Motor neuron (in vitro differentiated cells): ENCODE results near the gene RSPH10B. TPM values are rescaled to one million over a fixed set of nuclear protein-coding genes. Genes with fewer than 3 reads are reported as not detected.
A peak's percentile ranks its signal among the peaks of the same experiment; 100 is the strongest.
"Not testable (repeated sequence)": the region's sequence is repeated elsewhere in the genome, so short reads cannot be mapped to it uniquely, and the experiment has no call there.

Experiments
- ATAC-seq, 8 experiments: fragments of 200-7000 bp; cut with Tn5 transposase; replicated peaks in 6 of 8; 2 replicates each; pipeline ENCODE4 v1.8.0; 2021; ENCODE audit warnings: mild to moderate bottlenecking in 8 of 8, moderate library complexity in 8 of 8
- H3K27ac ChIP-seq, 2 donors: fragments of 250-450 bp; sonication (Bioruptor Pico); 2 replicates each; pipeline ENCODE4 v1.9.0; 2021; ENCODE audit warnings: antibody characterized with exemption in 2 of 2, mild to moderate bottlenecking in 2 of 2, moderate library complexity in 1 of 2
- H3K4me1 ChIP-seq, 2 donors: fragments of 250-450 bp; sonication (Bioruptor Pico); replicated peaks in 1 of 2; 2 replicates each; pipeline ENCODE4 v1.6.1; 2021; ENCODE audit warnings: antibody characterized with exemption in 2 of 2, mild to moderate bottlenecking in 2 of 2, moderate library complexity in 1 of 2
- H3K4me3 ChIP-seq, 5 donors: fragments of 250-450 bp; sonication (Bioruptor Pico); 2 replicates each; pipeline ENCODE4 v1.9.0; 2021; ENCODE audit warnings: antibody characterized with exemption in 5 of 5, mild to moderate bottlenecking in 5 of 5, moderate library complexity in 4 of 5
- WGBS, 10 experiments: fragments of 450-650 bp; shearing (Covaris generic); methylation state at CpG; one replicate each; pipeline ENCODE4 v1.0.0; 2022; 5-methylcytosine and 5-hydroxymethylcytosine counted together
- in situ Hi-C, 9 experiments: fragments of 400-800 bp; cut with MboI; loops; one replicate each; pipeline ENCODE4 v1.15.0; 2021; ENCODE audit warnings: low sequenced_read_pairs in 9 of 9, low pct_unique_long_range_greater_than_20kb in 2 of 9; ENCODE audit not compliant: unreplicated experiment in 9 of 9
- total RNA-seq, 8 experiments: library from RNA; unstranded; fragments of 300-600 nt; gene quantifications; 2 replicates each; pipeline versions ENCODE4 v1.2.3 to v1.2.4, GENCODE V29; 2022

The RSPH10B gene
- total RNA-seq = 1 to 10 TPM in 2 of 8 experiments, under 1 TPM in 5, not detected in 1; 0.42 to 2.3 (median 0.62) TPM

DNA sequence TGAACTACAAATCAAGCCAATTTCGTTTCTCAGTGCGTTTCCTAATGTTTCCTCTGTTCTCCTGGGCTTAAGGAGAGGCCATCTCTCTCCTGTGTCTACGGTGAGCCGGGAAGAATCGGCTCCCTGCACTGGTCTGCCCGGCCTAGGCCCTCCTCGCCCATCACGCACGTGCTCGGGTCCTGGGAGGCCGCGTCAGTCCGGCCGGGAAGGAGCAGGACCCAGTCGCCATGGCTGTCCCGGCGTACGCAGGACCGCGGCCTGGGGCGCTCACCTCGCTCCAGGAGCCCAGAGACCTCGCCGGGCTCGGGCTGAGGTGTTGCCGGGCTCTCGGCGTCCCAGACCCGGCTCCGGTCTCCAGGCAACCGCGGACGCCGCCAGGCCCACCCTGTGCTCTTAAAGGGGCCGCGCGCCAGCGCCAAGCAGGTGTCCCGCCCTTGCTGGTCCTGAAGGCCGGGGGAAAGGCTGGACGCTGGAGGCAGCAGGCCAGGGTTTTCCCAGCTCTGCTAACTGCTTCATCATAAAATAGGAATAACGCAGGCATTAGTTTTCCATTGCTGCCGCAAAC lies at the start of gene RSPH10B:
RSPH10B (minus strand) TSS at position 343 of the 565 bp plus-strand sequence. CDS start 3,573 bp downstream, outside the sequence.
- H3K27ac ChIP-seq, in situ Hi-C loops, H3K4me1 ChIP-seq, H3K4me3 ChIP-seq: not testable (repeated sequence)
- no CpG with 5 or more reads among the region's 43 CpGs for WGBS, 10 experiments
- ATAC-seq = peak; percentile 77 to 95 (median 94)

DNA sequence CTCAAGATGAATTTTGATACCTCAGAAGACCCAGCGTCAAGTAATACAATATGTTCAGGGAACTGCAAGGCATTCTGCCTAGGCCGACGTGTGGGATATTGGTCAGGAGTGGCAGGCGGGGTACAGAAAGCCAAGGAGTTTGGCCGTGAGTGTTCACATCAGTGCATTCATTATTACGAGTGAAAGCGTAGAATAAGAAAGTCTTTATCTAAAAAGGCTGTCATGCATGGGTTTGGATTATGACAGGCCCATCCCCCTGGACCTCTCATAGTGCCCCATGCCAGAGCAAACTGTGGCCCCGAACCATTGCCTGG lies 46.1 kb upstream of the RSPH10B start:
- peaks cover 16 to 24% of the 10 kb centered on the region in 2 donors for H3K4me1 ChIP-seq
- no peak for ATAC-seq
- in situ Hi-C loops = no loop called here
- H3K4me3 ChIP-seq = no peak overlapping the region
- WGBS, 10 experiments = 89 to 100% (median 100%) methylated on average over 1 to 8 of the region's 8 CpGs; no CpG with 5 or more reads in 3 of the 10 experiments
- H3K27ac ChIP-seq = peak overlapping the region; percentile 89 to 94

- Histone ChIP-seq H3K27ac (peak overlapping the region; percentile 89 to 94), H3K4me1 (peaks cover 19 to 24% of the 10 kb centered on the region in 2 donors), H3K4me3 (no peak overlapping the region)
- ATAC-seq = peak in 7 of 8 experiments; percentile 64 to 90 (median 81)
- in situ Hi-C loops = no loop called here
- WGBS, 10 experiments = 0 to 100% (median 70%) methylated on average over 1 to 7 of the region's 8 CpGs
These were observed 45.6 kb upstream of the RSPH10B start for GRCh38 chr7:6015917-6016652.

DNA sequence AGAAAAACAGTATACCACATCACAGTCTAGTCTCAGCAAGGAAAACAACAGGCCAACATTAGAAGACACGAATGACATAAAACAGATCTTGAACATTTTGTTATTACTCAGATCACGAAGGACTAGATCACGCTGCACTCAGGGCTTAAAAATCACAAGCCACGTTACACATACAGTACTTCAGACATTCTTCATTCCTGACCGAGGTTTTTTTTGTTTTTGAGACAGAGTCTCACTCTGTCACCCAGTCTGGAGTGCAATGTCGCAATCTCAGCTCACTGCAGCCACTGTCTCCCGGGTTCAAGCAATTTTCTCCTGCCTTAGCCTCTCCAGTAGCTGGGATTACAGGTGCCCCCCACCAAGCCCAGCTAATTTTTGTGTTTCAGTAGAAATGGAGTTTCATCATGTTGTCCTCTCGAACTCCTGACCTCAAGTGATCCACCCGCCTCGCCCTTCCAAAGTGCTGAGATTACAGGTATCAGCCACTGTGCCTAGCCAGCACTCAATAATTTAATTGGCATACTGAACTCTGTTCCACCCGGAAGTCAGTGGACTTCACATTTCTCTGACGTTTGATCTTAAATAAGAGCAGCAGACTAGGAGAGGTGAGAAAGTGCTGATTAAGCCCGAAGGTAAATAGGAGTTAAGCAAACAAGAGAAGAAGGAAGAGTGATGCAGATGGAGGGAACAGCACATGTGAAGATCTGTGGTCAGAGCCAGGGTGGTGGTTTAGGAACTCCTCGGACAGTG lies 42.0 kb upstream of the RSPH10B start:
- Histone ChIP-seq H3K4me1 (peaks cover 31 to 36% of the 10 kb centered on the region in 2 donors), H3K4me3 (no peak overlapping the region), H3K27ac (no peak overlapping the region)
- in situ Hi-C loops = no loop called here
- WGBS, 10 experiments = 76 to 100% (median 92%) methylated on average over 1 to 14 of the region's 14 CpGs
- ATAC-seq = no peak

- in situ Hi-C loops = no loop called here
- WGBS, 10 experiments = 50 to 100% (median 100%) methylated on average over 1 to 2 of the region's 2 CpGs; no CpG with 5 or more reads in 3 of the 10 experiments
- ATAC-seq = peak in 1 of 8 experiments; percentile 1
- H3K4me3 ChIP-seq = no peak overlapping the region
- peaks cover 31% of the 10 kb centered on the region in 2 donors for H3K4me1 ChIP-seq
- no peak overlapping the region for H3K27ac ChIP-seq
These were observed 41.1 kb upstream of the RSPH10B start for GRCh38 chr7:6011541-6011940.

GRCh38 chr7:6010370-6010769 lies 39.9 kb upstream of the RSPH10B start:
- in situ Hi-C loops, ATAC-seq: not testable (repeated sequence)
- WGBS, 10 experiments = 60 to 100% (median 90%) methylated on average over 1 to 6 of the region's 8 CpGs; no CpG with 5 or more reads in 2 of the 10 experiments
- Histone ChIP-seq H3K4me3 (peak overlapping the region in 4 of 5 donors; percentile 56 to 80 (median 74)), H3K27ac (peak overlapping the region in 1 of 2 donors; percentile 97), H3K4me1 (peaks cover 19% of the 10 kb centered on the region in 2 donors)

- peak; percentile 92 to 96 (median 94) for ATAC-seq
These were observed 38.5 kb upstream of the RSPH10B start, which contains the start of the genes AIMP2 and PMS2 for GRCh38 chr7:6008668-6009611. Gene AIMP2 (plus strand): TSS chr7:6009272. CDS start chr7:6009364, 92 bp downstream. Gene PMS2 (minus strand): TSS chr7:6009049. CDS start chr7:6009019, 30 bp downstream.

GRCh38 chr7:6007835-6008590 lies 37.5 kb upstream of the RSPH10B start:
- peaks cover 12 to 15% of the 10 kb centered on the region in 2 donors for H3K4me1 ChIP-seq
- in situ Hi-C loops, ATAC-seq: not testable (repeated sequence)
- WGBS, 10 experiments = 5 to 100% (median 36%) methylated on average over 1 to 24 of the region's 27 CpGs
- H3K27ac ChIP-seq = peak overlapping the region; percentile 54 to 78
- peak overlapping the region; percentile 56 to 86 (median 80) for H3K4me3 ChIP-seq

More at GRCh38 chr7:6008668-6009611, 38.5 kb upstream of the RSPH10B start, which contains the start of the genes AIMP2 and PMS2:
- 0 to 3% (median 0%) methylated on average over 1 to 13 of the region's 84 CpGs; no CpG with 5 or more reads in 3 of the 10 experiments for WGBS, 10 experiments
- Histone ChIP-seq H3K4me3 (peak within 1 kb of the TSS; percentile 56 to 86 (median 80)), H3K27ac (peak within 1 kb of the TSS; percentile 86 to 97), H3K4me1 (peaks cover 12 to 15% of the 10 kb centered on the region in 2 donors)
- in situ Hi-C loops = no loop called here

DNA sequence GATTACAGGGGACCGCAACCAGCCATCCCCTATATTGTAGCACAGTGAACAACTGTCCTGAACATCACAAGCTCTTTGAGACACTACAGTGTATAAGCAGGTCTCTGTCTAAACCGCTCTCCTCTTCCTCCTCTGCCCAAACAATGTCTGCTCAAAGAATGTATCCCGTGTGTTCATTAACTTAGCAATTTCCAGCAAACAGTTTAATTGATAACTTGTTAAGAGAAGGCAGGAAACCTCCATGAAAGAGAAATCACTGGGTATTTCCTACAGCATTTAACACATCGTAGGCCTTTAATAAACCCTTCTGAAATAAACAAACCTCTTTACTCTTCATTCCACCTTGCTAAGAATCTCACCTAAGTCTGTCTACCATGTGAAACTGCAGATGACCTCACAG lies 36.9 kb upstream of the RSPH10B start:
- no peak overlapping the region for H3K27ac ChIP-seq
- in situ Hi-C loops = no loop called here
- H3K4me3 ChIP-seq = no peak overlapping the region
- ATAC-seq = no peak
- H3K4me1 ChIP-seq = peaks cover 12 to 15% of the 10 kb centered on the region in 2 donors
- WGBS, 10 experiments = 68 to 100% (median 91%) methylated on average over 1 to 4 of the region's 4 CpGs; no CpG with 5 or more reads in 1 of the 10 experiments

GRCh38 chr7:5997210-5997808 lies 26.8 kb upstream of the RSPH10B start:
- Histone ChIP-seq H3K4me1 (no peaks in the 10 kb centered on the region), H3K27ac (no peak overlapping the region), H3K4me3 (no peak overlapping the region)
- WGBS, 10 experiments = 33 to 93% (median 70%) methylated on average over 2 to 10 of the region's 10 CpGs
- in situ Hi-C loops = no loop called here
- peak in 7 of 8 experiments; percentile 42 to 61 (median 56) for ATAC-seq

GRCh38 chr7:5987061-5987460 lies 16.6 kb upstream of the RSPH10B start:
- in situ Hi-C loops, H3K27ac ChIP-seq, ATAC-seq, H3K4me1 ChIP-seq, H3K4me3 ChIP-seq: not testable (repeated sequence)
- 76 to 100% (median 89%) methylated on average over 1 to 7 of the region's 15 CpGs; no CpG with 5 or more reads in 2 of the 10 experiments for WGBS, 10 experiments
